GM23338 (cell line): ENCODE results near the gene C10orf71. TPM values are rescaled to one million over a fixed set of nuclear protein-coding genes. Genes with fewer than 3 reads are reported as not detected.

ENCODE experiments used
- ATAC-seq: fragments of 200-7000 bp; cut with Tn5 transposase; 3 replicates; pipeline ENCODE4 v1.9.1; 2020
- DNase-seq: peaks from one replicate; pipeline ENCODE4 v3.0.0-alpha.2; 2015; ENCODE audit warnings: low spot score
- H2AFZ ChIP-seq: fragments of 200-600 bp; sonication (generic); 2 replicates; pipeline ENCODE4 v1.8.0; 2016; ENCODE audit warnings: antibody characterized with exemption, mild to moderate bottlenecking, moderate library complexity
- H3F3A ChIP-seq: fragments of 200-600 bp; sonication (generic); replicated peaks from 2 replicates; pipeline ENCODE4 v1.8.0; 2017; ENCODE audit warnings: antibody characterized with exemption, mixed run types, low read depth
- H3K27ac ChIP-seq: fragments of 200-600 bp; sonication (generic); 2 replicates; pipeline ENCODE4 v1.6.1; 2016; ENCODE audit warnings: low read depth
- H3K27me3 ChIP-seq: fragments of 200-600 bp; sonication (generic); 2 replicates; pipeline ENCODE4 v1.8.0; 2016; ENCODE audit warnings: mild to moderate bottlenecking, mixed run types, moderate library complexity; ENCODE audit not compliant: insufficient read depth
- H3K36me3 ChIP-seq: fragments of 200-600 bp; sonication (generic); 2 replicates; pipeline ENCODE4 v1.8.0; 2016; ENCODE audit warnings: mild to moderate bottlenecking; ENCODE audit not compliant: insufficient read depth
- H3K4me1 ChIP-seq: fragments of 200-600 bp; sonication (generic); 2 replicates; pipeline ENCODE4 v1.8.0; 2016; ENCODE audit warnings: mild to moderate bottlenecking, moderate library complexity; ENCODE audit not compliant: insufficient read depth
- H3K4me2 ChIP-seq: fragments of 200-600 bp; sonication (generic); 2 replicates; pipeline ENCODE4 v1.7.1; 2017; ENCODE audit warnings: mixed run types
- H3K4me3 ChIP-seq: fragments of 200-600 bp; sonication (generic); 2 replicates; pipeline ENCODE4 v1.6.1; 2016; ENCODE audit warnings: mixed run types
- H3K79me2 ChIP-seq: fragments of 200-600 bp; sonication (generic); replicated peaks from 2 replicates; pipeline ENCODE4 v1.8.0; 2017; ENCODE audit warnings: mild to moderate bottlenecking; ENCODE audit not compliant: insufficient read depth
- H3K9me2 ChIP-seq: fragments of 200-600 bp; sonication (generic); 2 replicates; pipeline ENCODE4 v1.8.0; 2017; ENCODE audit not compliant: insufficient read depth
- H4K20me1 ChIP-seq: fragments of 200-600 bp; sonication (generic); replicated peaks from 2 replicates; pipeline ENCODE4 v1.8.0; 2017; ENCODE audit warnings: mild to moderate bottlenecking; ENCODE audit not compliant: insufficient read depth
- H3K27ac Mint-ChIP-seq: 2 replicates; pipeline ENCODE4 v1.8.0; 2020; ENCODE audit warnings: inconsistent platforms, mild to moderate bottlenecking, moderate library complexity, mixed read lengths
- H3K27me3 Mint-ChIP-seq: 3 replicates; pipeline ENCODE4 v1.8.0; 2022; ENCODE audit warnings: low read depth, mild to moderate bottlenecking, moderate library complexity, mixed read lengths, inconsistent platforms; ENCODE audit not compliant: insufficient read depth, poor library complexity
- H3K36me3 Mint-ChIP-seq: 3 replicates; pipeline ENCODE4 v1.8.0; 2021; ENCODE audit warnings: low read depth, mild to moderate bottlenecking, inconsistent platforms, moderate library complexity, mixed read lengths
- H3K4me1 Mint-ChIP-seq: 3 replicates; pipeline ENCODE4 v1.8.0; 2020; ENCODE audit warnings: mild to moderate bottlenecking, inconsistent platforms, mixed read lengths
- H3K4me3 Mint-ChIP-seq: 3 replicates; pipeline ENCODE4 v1.8.0; 2021; ENCODE audit warnings: moderate library complexity, mild to moderate bottlenecking, inconsistent platforms, mixed read lengths
- H3K9me3 Mint-ChIP-seq: 3 replicates; pipeline ENCODE4 v1.8.0; 2020; ENCODE audit warnings: moderate library complexity, mild to moderate bottlenecking, inconsistent platforms, mixed read lengths
- CREB1 ChIP-seq: fragments of 250-450 bp; sonication (Bioruptor Pico); IDR thresholded peaks from 2 replicates; pipeline ENCODE4 v1.5.0; 2020; ENCODE audit warnings: low read depth, mild to moderate bottlenecking, moderate library complexity
- ETS1 ChIP-seq: IDR thresholded peaks from 2 replicates; pipeline ENCODE4 v1.6.1; 2016; ENCODE audit warnings: antibody characterized with exemption
- EZH2phosphoT487 ChIP-seq: fragments of 200-600 bp; sonication (generic); IDR thresholded peaks from one replicate; pipeline ENCODE4 v1.8.1; 2018; ENCODE audit warnings: antibody characterized with exemption; ENCODE audit not compliant: unreplicated experiment
- JUNB ChIP-seq: IDR thresholded peaks from one replicate; pipeline ENCODE4 v1.6.1; 2016; ENCODE audit warnings: antibody characterized with exemption; ENCODE audit not compliant: unreplicated experiment
- POLR2AphosphoS5 ChIP-seq: IDR thresholded peaks from 2 replicates; pipeline ENCODE4 v1.6.1; 2016; ENCODE audit warnings: antibody characterized with exemption, low read depth
- STAT1 ChIP-seq: IDR thresholded peaks from one replicate; pipeline ENCODE4 v1.6.1; 2016; ENCODE audit warnings: antibody characterized with exemption; ENCODE audit not compliant: unreplicated experiment
- ZNF331 ChIP-seq: fragments of 250-450 bp; sonication (Bioruptor Pico); IDR thresholded peaks from 2 replicates; pipeline ENCODE4 v1.5.0; 2020; ENCODE audit warnings: low read depth, mild to moderate bottlenecking, moderate library complexity
- ZNF462 ChIP-seq: fragments of 250-450 bp; sonication (Bioruptor Pico); IDR thresholded peaks from 2 replicates; pipeline ENCODE4 v1.5.0; 2020; ENCODE audit warnings: mild to moderate bottlenecking, moderate library complexity
- polyA plus RNA-seq: library from polyadenylated mRNA; unstranded; fragments of >200 nt; fragmentation: Nextera tagmentation; extraction: Ambion mirVana; gene quantifications from 2 replicates; pipeline ENCODE4 v1.2.1, GENCODE V29; 2016
- total RNA-seq: library from RNA; depleted of rRNA; stranded (reverse); fragments of >200 nt; shearing (Covaris generic); gene quantifications from 2 replicates; pipeline ENCODE4 v1.2.3, GENCODE V29; 2014
- TF ChIP-seq, protein P1 (sequence below): IDR thresholded peaks from one replicate; pipeline ENCODE4 v1.6.1; 2018; ENCODE audit warnings: antibody characterized with exemption; ENCODE audit not compliant: unreplicated experiment
- TF ChIP-seq, protein P2 (sequence below), 2 experiments: fragments of 200-600 bp in 1 of 2; sonication (generic) in 1 of 2; conservative IDR thresholded peaks; 2 replicates each; pipeline versions ENCODE4 v1.5.1 to v1.6.1; 2016 to 2017; ENCODE audit warnings: antibody characterized with exemption in 2 of 2, low read depth in 2 of 2, mild to moderate bottlenecking in 2 of 2, moderate library complexity in 1 of 2

Gene C10orf71
- total and polyA plus RNA-seq, 2 experiments from 2014 or later, result not detected

- ATAC-seq (no peak), DNase-seq (no peak)
- Mint-ChIP-seq H3K27me3 (peaks cover 4% of the 10 kb centered on the region), H3K36me3 (no peaks in the 10 kb centered on the region), H3K4me1 (no peaks in the 10 kb centered on the region), H3K4me3 (no peak overlapping the region), H3K9me3 (no peaks in the 10 kb centered on the region), H3K27ac (no peak overlapping the region)
- Histone ChIP-seq H3K4me3 (no peak overlapping the region), H2AFZ (no peak overlapping the region), H3K27me3 (no peaks in the 10 kb centered on the region), H3K4me1 (no peaks in the 10 kb centered on the region), H3K27ac (no peak overlapping the region), H3K9me2 (peaks cover 3% of the 10 kb centered on the region; the same call in 1 of the 2 replicates), H4K20me1 (no peaks in the 10 kb centered on the region), H3K36me3 (no peaks in the 10 kb centered on the region), H3K79me2 (no peaks in the 10 kb centered on the region), H3F3A (no peaks in the 10 kb centered on the region), H3K4me2 (no peak overlapping the region)
- TF ChIP-seq EZH2phosphoT487 (no peak), STAT1 (no peak), ZNF331 (no peak), CREB1 (CRISPR knock-in tag) (no peak)
Measured at GRCh38 chr10:49373361-49373760, 74.4 kb downstream of the C10orf71 start.

DNA sequence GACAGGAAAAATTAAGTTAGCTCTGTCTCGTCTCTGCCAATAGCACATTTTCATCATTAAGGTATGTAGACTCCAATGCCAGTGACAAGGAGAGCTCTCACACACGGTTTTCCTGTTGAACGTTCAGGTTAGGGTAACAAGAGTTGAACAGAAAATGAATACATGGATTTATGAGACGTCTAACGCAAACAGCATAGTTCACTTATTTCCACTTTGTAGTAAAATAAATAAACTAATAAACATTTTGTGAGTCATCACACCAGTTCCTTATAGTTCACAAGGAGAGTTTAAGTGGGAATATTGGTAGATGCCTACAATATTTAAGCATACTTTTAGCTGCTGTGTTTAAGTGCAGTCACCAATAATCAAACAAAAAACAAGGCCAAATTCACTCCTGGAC lies 75.8 kb downstream of the C10orf71 start:
- Histone ChIP-seq H3K9me2 (peaks cover 3% of the 10 kb centered on the region; the same call in 1 of the 2 replicates), H3K27ac (no peak overlapping the region), H2AFZ (no peak overlapping the region), H3K36me3 (no peaks in the 10 kb centered on the region), H3K79me2 (no peaks in the 10 kb centered on the region), H3K4me1 (no peaks in the 10 kb centered on the region), H3K4me2 (no peak overlapping the region), H3F3A (no peaks in the 10 kb centered on the region), H3K27me3 (no peaks in the 10 kb centered on the region), H4K20me1 (no peaks in the 10 kb centered on the region), H3K4me3 (no peak overlapping the region)
- DNase-seq (no peak), ATAC-seq (no peak)
- Mint-ChIP-seq H3K27ac (no peak overlapping the region), H3K4me3 (no peak overlapping the region), H3K36me3 (no peaks in the 10 kb centered on the region), H3K27me3 (peaks cover 4% of the 10 kb centered on the region), H3K9me3 (no peaks in the 10 kb centered on the region), H3K4me1 (no peaks in the 10 kb centered on the region)
- TF ChIP-seq ETS1, result no peak
- no peak for TF ChIP-seq EZH2phosphoT487
- TF ChIP-seq, protein P1, sequence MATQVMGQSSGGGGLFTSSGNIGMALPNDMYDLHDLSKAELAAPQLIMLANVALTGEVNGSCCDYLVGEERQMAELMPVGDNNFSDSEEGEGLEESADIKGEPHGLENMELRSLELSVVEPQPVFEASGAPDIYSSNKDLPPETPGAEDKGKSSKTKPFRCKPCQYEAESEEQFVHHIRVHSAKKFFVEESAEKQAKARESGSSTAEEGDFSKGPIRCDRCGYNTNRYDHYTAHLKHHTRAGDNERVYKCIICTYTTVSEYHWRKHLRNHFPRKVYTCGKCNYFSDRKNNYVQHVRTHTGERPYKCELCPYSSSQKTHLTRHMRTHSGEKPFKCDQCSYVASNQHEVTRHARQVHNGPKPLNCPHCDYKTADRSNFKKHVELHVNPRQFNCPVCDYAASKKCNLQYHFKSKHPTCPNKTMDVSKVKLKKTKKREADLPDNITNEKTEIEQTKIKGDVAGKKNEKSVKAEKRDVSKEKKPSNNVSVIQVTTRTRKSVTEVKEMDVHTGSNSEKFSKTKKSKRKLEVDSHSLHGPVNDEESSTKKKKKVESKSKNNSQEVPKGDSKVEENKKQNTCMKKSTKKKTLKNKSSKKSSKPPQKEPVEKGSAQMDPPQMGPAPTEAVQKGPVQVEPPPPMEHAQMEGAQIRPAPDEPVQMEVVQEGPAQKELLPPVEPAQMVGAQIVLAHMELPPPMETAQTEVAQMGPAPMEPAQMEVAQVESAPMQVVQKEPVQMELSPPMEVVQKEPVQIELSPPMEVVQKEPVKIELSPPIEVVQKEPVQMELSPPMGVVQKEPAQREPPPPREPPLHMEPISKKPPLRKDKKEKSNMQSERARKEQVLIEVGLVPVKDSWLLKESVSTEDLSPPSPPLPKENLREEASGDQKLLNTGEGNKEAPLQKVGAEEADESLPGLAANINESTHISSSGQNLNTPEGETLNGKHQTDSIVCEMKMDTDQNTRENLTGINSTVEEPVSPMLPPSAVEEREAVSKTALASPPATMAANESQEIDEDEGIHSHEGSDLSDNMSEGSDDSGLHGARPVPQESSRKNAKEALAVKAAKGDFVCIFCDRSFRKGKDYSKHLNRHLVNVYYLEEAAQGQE, result no peak
- TF ChIP-seq ZNF331, result no peak
- no peak for TF ChIP-seq ZNF462
- no peak for TF ChIP-seq POLR2AphosphoS5
- TF ChIP-seq, protein P2, sequence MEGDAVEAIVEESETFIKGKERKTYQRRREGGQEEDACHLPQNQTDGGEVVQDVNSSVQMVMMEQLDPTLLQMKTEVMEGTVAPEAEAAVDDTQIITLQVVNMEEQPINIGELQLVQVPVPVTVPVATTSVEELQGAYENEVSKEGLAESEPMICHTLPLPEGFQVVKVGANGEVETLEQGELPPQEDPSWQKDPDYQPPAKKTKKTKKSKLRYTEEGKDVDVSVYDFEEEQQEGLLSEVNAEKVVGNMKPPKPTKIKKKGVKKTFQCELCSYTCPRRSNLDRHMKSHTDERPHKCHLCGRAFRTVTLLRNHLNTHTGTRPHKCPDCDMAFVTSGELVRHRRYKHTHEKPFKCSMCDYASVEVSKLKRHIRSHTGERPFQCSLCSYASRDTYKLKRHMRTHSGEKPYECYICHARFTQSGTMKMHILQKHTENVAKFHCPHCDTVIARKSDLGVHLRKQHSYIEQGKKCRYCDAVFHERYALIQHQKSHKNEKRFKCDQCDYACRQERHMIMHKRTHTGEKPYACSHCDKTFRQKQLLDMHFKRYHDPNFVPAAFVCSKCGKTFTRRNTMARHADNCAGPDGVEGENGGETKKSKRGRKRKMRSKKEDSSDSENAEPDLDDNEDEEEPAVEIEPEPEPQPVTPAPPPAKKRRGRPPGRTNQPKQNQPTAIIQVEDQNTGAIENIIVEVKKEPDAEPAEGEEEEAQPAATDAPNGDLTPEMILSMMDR (conservative IDR thresholded peaks at IDR 0.05; ENCODE audit: low read depth in 2 of 2), result no peak
- TF ChIP-seq JUNB, result no peak
